HepG2 (cell line): ENCODE measurements around the gene NPIPA7. TPM values are rescaled to one million over a fixed set of nuclear protein-coding genes. Genes with fewer than 3 reads are reported as not detected.
A peak's percentile ranks its signal among the peaks of the same experiment; 100 is the strongest.
"Not testable (repeated sequence)": the region's sequence is repeated elsewhere in the genome, so short reads cannot be mapped to it uniquely, and the experiment has no call there.

Experiments
- ATAC-seq: fragments of 200-7000 bp; cut with Tn5 transposase; 3 replicates; pipeline ENCODE4 v1.9.1; 2020; ENCODE audit warnings: mild to moderate bottlenecking, moderate library complexity
- BruUV-seq: library from RNA; stranded (reverse); fragments of 400-500 nt; replicated peaks from 2 replicates; lab custom pipeline; 2021; lab: Mats Ljungman, UMichigan
- CTCF ChIA-PET: fragments of 300-600 bp; formaldehyde crosslinking; extraction: SDS; loops from one replicate; lab custom pipeline; 2021; ENCODE audit warnings: low total read pairs, inconsistent platforms, low intra/inter-chr PET ratio; lab: Yijun Ruan, JAX
- POLR2A ChIA-PET: fragments of 350-600 bp; sonication (Branson Sonifier 250); formaldehyde crosslinking; loops from one replicate; lab custom pipeline; 2020; ENCODE audit warnings: antibody characterized with exemption, inconsistent platforms; lab: Yijun Ruan, JAX
- DNase-seq: peaks from one replicate; pipeline ENCODE4 v3.0.0-alpha.2; 2015; ENCODE audit warnings: low spot score
- FAIRE-seq: peaks from 3 replicates; lab custom pipeline; 2011; peaks lifted over from hg19 to GRCh38; lab: Jason Lieb, UNC
- H2AFZ ChIP-seq: one replicate; pipeline ENCODE4 v1.6.1; 2011; ENCODE audit warnings: low read length, inconsistent platforms
- H3K27ac ChIP-seq: fragments of 300-600 bp; 3 replicates; pipeline ENCODE4 v1.8.0; 2011; ENCODE audit warnings: mixed run types, mild to moderate bottlenecking, mixed read lengths, low read length, inconsistent platforms; ENCODE audit not compliant: insufficient read depth; ENCODE audit errors: extremely low read length
- H3K27me3 ChIP-seq, 2 experiments: fragments of 200-600 bp in 1 of 2; 2 replicates in 1 of 2; 3 replicates in 1 of 2; pipeline versions ENCODE4 v1.6.0 to v1.8.0; 2011; ENCODE audit warnings: low read length in 2 of 2, mild to moderate bottlenecking in 2 of 2, moderate library complexity in 2 of 2, inconsistent platforms in 1 of 2; ENCODE audit not compliant: insufficient read depth in 2 of 2, control insufficient read depth in 1 of 2
- H3K36me3 ChIP-seq, 2 experiments: fragments of 200-600 bp in 1 of 2; replicated peaks in 1 of 2; 2 replicates in 1 of 2; 3 replicates in 1 of 2; pipeline versions ENCODE4 v1.5.1 to v1.8.0; 2011; ENCODE audit warnings: low read length in 2 of 2, inconsistent platforms in 1 of 2; ENCODE audit not compliant: insufficient read depth in 2 of 2, control insufficient read depth in 1 of 2
- H3K4me1 ChIP-seq: 2 replicates; pipeline ENCODE4 v1.5.1; 2012; ENCODE audit warnings: low read length, inconsistent platforms; ENCODE audit not compliant: insufficient read depth
- H3K4me2 ChIP-seq: 2 replicates; pipeline ENCODE4 v1.6.0; 2011; ENCODE audit warnings: low read depth, low read length, inconsistent platforms
- H3K4me3 ChIP-seq, 3 experiments: fragments of 200-600 bp in 1 of 3; sonication (generic), shearing (Covaris generic) in 1 of 3; replicated peaks in 1 of 3; 2 replicates each; pipeline ENCODE4 v1.5.1; 2011 to 2016; ENCODE audit warnings: low read length in 3 of 3, inconsistent platforms in 2 of 3, low read depth in 2 of 3, mild to moderate bottlenecking in 2 of 3, control low read depth in 1 of 3, mixed read lengths in 1 of 3; ENCODE audit not compliant: insufficient read depth in 1 of 3
- H3K79me2 ChIP-seq: one replicate; pipeline ENCODE4 v1.6.1; 2011; ENCODE audit warnings: low read length, inconsistent platforms; ENCODE audit not compliant: insufficient read depth
- H3K9ac ChIP-seq: 2 replicates; pipeline ENCODE4 v1.6.0; 2011; ENCODE audit warnings: mild to moderate bottlenecking, low read depth, low read length, inconsistent platforms; ENCODE audit not compliant: insufficient read depth
- H3K9me3 ChIP-seq: 2 replicates; pipeline ENCODE4 v1.5.1; 2012; ENCODE audit warnings: mild to moderate bottlenecking, low read length
- H4K20me1 ChIP-seq: 2 replicates; pipeline ENCODE4 v1.6.0; 2011; ENCODE audit warnings: inconsistent platforms, mild to moderate bottlenecking, low read length, moderate library complexity; ENCODE audit not compliant: insufficient read depth
- WGBS: methylation state at CpG from one replicate; pipeline ENCODE4 v1.1.6; 2017; ENCODE audit warnings: low lambda C conversion rate; 5-methylcytosine and 5-hydroxymethylcytosine counted together
- in situ Hi-C: cut with HindIII; loops from 2 replicates; pipeline ENCODE4 v1.10.0; 2017; ENCODE audit warnings: low pct_unique_long_range_greater_than_20kb; ENCODE audit not compliant: extremely low pct_ligation_motif_present
- intact Hi-C: fragments of 100-400 bp; cut with micrococcal nuclease; formaldehyde crosslinking; loops from one replicate; pipeline ENCODE4 v1.10.0; 2022; ENCODE audit not compliant: unreplicated experiment
- polyA plus RNA-seq, 8 experiments: library from polyadenylated mRNA; depleted of rRNA in 3 of 8; stranded (reverse) in 7 of 8; unstranded in 1 of 8; fragments of >200 nt; fragmentation: Illumina TruSeq in 4 of 8; extraction: Trizol in 4 of 8; gene quantifications; 2 replicates each; pipeline versions ENCODE4 v1.2.1 to v1.2.3, GENCODE V29; 2011 to 2016; ENCODE audit warnings: low read depth in 4 of 8, missing spikeins in 1 of 8, mixed read lengths in 1 of 8; ENCODE audit not compliant: insufficient read depth in 1 of 8
- total RNA-seq, 5 experiments: library from RNA; depleted of rRNA; stranded (reverse); fragments of >200 nt; fragmentation: Illumina TruSeq; extraction: Trizol; gene quantifications; 2 replicates each; pipeline ENCODE4 v1.2.3, GENCODE V29; 2016; ENCODE audit warnings: low read depth in 1 of 5

The NPIPA7 gene
- total and polyA plus RNA-seq, 2 of the 13 experiments (the other 11 are each of a cell fraction or from before 2014, with no cell fraction given) = 11.0 to 97.4 TPM

GRCh38 chr16:16413773-16414172 is 34.8 kb downstream of the NPIPA7 start:
- DNase-seq, H2AFZ ChIP-seq, BruUV-seq, in situ Hi-C loops, H4K20me1 ChIP-seq, H3K9me3 ChIP-seq, H3K36me3 ChIP-seq, H3K4me3 ChIP-seq, H3K27ac ChIP-seq, ATAC-seq, FAIRE-seq, intact Hi-C loops, H3K9ac ChIP-seq, CTCF ChIA-PET, H3K27me3 ChIP-seq, H3K4me2 ChIP-seq, H3K4me1 ChIP-seq, POLR2A ChIA-PET, H3K79me2 ChIP-seq: not testable (repeated sequence)
- no CpG with 5 or more reads among the region's 1 CpG for WGBS

DNA sequence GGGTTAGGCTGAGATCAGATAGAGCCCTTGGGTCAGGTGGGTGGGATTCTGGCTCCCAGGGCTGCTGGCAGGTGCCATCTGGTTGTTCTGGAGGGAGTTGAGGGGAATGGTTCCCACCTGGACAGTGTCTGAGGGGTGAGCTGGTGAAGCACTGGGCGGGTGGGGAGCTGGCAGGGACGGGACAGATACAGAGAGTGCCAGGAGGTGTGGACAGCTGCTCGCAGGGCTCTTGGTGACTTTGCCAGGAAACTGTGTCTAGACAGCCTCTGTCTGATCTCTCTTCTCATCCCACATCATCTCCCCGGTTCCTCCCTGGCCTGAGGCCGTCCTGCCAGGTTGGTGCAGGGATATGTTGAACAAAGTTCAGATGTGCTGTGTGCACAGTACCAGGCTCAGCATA is 38.1 kb downstream of the NPIPA7 start:
- H3K9ac ChIP-seq, CTCF ChIA-PET, in situ Hi-C loops, H3K4me2 ChIP-seq, H3K27ac ChIP-seq, H3K4me1 ChIP-seq, POLR2A ChIA-PET, H3K79me2 ChIP-seq, intact Hi-C loops, FAIRE-seq, H3K4me3 ChIP-seq, H3K36me3 ChIP-seq, H2AFZ ChIP-seq, H4K20me1 ChIP-seq, DNase-seq, H3K27me3 ChIP-seq, H3K9me3 ChIP-seq, BruUV-seq: not testable (repeated sequence)
- WGBS = no CpG with 5 or more reads among the region's 5 CpGs
- peak; percentile 25 for ATAC-seq

DNA sequence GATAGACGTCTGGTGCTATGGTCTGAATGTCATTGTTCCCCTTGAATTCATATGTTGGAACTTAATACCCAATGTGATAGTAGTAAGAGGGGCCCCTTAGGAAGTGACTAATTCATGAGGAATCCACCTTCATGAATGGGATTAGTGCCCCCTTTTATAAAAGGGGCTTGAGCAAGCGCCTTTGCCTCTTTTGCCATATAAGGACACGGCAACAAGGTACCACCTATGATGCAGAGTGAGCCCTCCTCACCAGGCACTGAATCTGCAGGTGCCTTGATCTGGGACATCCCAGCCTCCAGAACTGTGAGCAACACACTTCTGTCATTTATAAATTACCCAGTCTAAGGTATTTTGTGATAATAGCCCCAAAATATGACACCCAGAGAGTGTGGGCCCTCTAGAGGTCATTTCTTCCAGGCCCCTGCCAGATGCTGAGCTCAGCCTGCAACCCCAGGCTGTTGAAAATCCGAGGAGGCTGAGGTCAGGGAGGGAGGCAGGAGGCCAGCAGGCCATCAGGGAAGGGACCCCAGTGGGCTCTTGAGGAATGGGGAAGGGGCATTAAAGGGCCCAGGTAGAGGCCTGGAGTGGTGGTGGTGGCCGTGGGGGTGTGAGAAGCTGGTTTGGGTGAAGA is 39.1 kb downstream of the NPIPA7 start:
- H2AFZ ChIP-seq, CTCF ChIA-PET, H4K20me1 ChIP-seq, POLR2A ChIA-PET, H3K27me3 ChIP-seq, H3K36me3 ChIP-seq, DNase-seq, BruUV-seq, in situ Hi-C loops, H3K79me2 ChIP-seq, H3K9ac ChIP-seq, H3K9me3 ChIP-seq, H3K4me1 ChIP-seq, H3K27ac ChIP-seq, H3K4me2 ChIP-seq, FAIRE-seq, H3K4me3 ChIP-seq, intact Hi-C loops: not testable (repeated sequence)
- WGBS = 3% methylated on average over 3 of the region's 5 CpGs
- ATAC-seq = peak; percentile 41

- H3K9me3 ChIP-seq, H3K9ac ChIP-seq, H3K36me3 ChIP-seq, H3K79me2 ChIP-seq, H3K4me1 ChIP-seq, POLR2A ChIA-PET, ATAC-seq, DNase-seq, BruUV-seq, H3K4me3 ChIP-seq, intact Hi-C loops, H3K4me2 ChIP-seq, H3K27me3 ChIP-seq, H4K20me1 ChIP-seq, CTCF ChIA-PET, H2AFZ ChIP-seq, FAIRE-seq, H3K27ac ChIP-seq, in situ Hi-C loops: not testable (repeated sequence)
- 0% methylated on average over 1 of the region's 1 CpG for WGBS
Observed at GRCh38 chr16:16420515-16420914, 41.6 kb downstream of the NPIPA7 start.
